ENCODE results near the gene GH2. TPM values are rescaled to one million over a fixed set of nuclear protein-coding genes. Genes with fewer than 3 reads are reported as not detected.
"Not testable (repeated sequence)": the region's sequence is repeated elsewhere in the genome, so short reads cannot be mapped to it uniquely, and the experiment has no call there.

Gene GH2
- total and polyA plus RNA-seq, 8 donors: 0.26 TPM; not detected in 7

DNA sequence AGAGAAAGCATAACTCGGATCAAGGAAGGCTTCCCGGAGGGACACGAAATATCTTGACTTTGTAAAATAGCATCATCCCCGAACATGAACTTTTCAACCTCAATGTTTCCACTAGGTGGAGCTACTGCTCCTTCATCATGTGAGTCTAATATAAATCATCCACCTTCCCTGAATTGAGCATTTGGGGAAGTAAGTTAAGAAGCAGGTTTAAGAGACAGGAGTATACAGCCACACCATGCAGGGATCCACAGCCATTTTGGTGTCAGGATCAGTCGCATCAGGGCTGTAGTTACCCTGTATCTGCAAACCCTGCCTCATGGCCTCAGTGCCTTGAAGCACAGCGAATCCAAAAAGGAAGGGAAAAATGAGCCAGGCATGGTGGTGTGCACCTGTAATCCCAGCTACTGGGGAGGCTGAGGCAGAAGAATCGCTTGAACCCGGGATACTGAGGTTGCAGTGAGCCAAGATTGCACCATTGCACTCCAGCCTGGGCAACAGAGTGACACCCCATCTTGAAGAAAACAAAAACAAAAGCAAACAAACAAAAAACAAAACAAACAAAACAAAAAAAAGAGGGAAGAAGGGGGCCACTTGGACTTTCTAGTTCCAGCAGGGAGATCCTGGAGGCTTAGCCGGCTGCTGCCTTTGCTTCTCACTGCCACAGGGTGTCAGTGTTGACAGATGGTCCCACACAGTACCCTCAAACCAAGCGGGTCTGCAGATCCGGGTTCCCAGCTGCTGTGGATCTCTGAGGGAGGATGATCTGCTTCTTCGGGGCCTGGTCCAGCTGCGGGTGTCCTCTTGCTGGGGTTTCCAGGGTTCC lies 7.5 kb upstream of the GH2 start:
- H3K4me1 ChIP-seq; H3K27me3 ChIP-seq; H3K27ac ChIP-seq; H3K4me3 ChIP-seq; H3K9me3 ChIP-seq; intact Hi-C loops (cut with DNase I); H3K36me3 ChIP-seq: not testable (repeated sequence)
- TF ChIP-seq, protein P1, sequence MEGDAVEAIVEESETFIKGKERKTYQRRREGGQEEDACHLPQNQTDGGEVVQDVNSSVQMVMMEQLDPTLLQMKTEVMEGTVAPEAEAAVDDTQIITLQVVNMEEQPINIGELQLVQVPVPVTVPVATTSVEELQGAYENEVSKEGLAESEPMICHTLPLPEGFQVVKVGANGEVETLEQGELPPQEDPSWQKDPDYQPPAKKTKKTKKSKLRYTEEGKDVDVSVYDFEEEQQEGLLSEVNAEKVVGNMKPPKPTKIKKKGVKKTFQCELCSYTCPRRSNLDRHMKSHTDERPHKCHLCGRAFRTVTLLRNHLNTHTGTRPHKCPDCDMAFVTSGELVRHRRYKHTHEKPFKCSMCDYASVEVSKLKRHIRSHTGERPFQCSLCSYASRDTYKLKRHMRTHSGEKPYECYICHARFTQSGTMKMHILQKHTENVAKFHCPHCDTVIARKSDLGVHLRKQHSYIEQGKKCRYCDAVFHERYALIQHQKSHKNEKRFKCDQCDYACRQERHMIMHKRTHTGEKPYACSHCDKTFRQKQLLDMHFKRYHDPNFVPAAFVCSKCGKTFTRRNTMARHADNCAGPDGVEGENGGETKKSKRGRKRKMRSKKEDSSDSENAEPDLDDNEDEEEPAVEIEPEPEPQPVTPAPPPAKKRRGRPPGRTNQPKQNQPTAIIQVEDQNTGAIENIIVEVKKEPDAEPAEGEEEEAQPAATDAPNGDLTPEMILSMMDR (IDR thresholded peaks at IDR 0.05): peak; percentile 22 to 30
- ATAC-seq: peak; percentile 84
- peak in 1 of 4 donors; percentile 42 for DNase-seq

DNA sequence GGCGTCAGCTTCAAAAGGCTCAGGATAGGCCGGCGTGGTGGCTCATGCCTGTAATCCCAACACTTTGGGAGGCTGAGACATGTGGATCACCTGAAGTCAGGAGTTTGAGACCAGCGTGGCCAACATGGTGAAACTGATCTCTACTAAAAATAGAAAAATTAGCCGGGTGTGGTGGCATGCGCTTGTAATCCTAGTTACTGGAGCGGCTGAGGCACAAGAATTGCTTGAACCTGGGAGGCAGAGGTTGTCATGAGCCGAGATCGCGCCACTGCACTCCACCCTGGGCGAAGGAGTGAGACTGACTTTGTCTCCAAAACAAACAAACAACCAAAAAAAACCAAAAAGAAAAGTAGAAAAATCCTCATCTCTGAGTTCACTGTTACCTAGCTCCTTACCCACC lies 3.4 kb upstream of the GH2 start:
- intact Hi-C loops (cut with DNase I); DNase-seq: not testable (repeated sequence)

DNA sequence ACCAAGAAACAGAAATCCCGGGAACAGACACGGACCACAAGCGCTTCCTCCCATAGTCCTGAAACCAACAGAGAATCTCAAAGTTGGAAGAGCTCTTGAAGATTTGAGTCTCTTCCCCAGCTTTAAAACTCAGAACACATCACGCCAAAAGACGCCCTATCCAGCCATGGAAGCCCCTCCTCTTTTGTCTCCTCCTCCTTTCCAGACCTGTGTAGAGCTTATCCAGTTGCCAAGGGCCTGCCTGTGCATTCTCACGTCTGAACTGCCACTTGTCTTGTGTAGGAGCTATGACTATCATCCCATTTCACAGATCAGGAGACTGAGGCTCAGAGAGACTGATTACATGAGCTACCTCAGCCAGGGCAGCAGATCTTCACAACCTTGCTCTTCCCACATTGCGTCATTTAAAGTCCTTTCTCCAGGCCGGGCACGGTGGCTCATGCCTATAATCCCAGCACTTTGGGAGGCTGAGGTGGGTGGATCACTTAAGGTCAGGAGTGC lies 932 bp upstream of the GH2 start:
- ATAC-seq; H3K4me3 ChIP-seq; intact Hi-C loops (cut with DNase I); H3K27ac ChIP-seq; H3K4me1 ChIP-seq; H3K9me3 ChIP-seq; H3K27me3 ChIP-seq; DNase-seq; H3K36me3 ChIP-seq: not testable (repeated sequence)

More for the DNA sequence above, 3.4 kb upstream of the GH2 start:
- not testable (repeated sequence) for H3K4me3 ChIP-seq, H3K27ac ChIP-seq, H3K36me3 ChIP-seq, H3K9me3 ChIP-seq, H3K4me1 ChIP-seq, ATAC-seq, H3K27me3 ChIP-seq

DNA sequence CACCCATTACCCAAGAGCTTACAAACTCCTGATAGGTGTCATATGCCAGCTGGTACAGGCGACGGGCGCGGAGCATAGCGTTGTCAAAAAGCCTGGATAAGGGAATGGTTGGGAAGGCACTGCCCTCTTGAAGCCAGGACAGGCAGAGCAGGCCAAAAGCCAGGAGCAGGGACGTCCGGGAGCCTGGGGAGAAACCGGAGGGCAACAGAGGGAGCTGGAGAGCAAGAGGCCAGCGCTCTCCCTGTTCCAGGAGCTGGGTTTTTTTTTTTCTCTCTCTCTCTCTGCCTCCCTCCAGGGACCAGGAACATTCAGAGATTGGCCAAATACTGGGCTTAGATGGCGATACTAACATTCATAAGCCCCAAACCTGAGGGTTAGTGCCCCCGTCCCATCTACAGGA lies 407 bp downstream of the GH2 start:
- ATAC-seq: not testable (repeated sequence)

DNA sequence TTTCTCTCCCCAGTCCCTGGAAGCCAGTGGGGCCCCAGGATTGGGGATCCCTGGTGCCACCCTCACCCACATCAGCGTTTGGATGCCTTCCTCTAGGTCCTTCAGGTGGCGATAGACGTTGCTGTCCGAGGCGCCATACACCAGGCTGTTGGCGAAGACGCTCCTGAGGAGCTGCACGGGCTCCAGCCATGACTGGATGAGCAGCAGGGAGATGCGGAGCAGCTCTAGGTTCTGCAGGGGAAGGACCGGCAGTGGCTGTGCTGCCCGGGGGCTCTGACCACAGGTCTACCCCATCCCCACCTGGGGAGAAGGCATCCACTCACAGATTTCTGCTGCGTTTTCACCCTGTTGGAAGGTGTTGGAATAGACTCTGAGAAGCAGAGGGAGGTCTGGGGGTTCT lies 1.0 kb downstream of the GH2 start:
- H3K27me3 ChIP-seq: no peaks in the 10 kb centered on the region
- no peaks in the 10 kb centered on the region for H3K36me3 ChIP-seq
- DNase-seq (no peak), ATAC-seq (no peak)
- H3K4me1 ChIP-seq: no peaks in the 10 kb centered on the region
- H3K9me3 ChIP-seq: no peaks in the 10 kb centered on the region
- H3K4me3 ChIP-seq: no peak overlapping the region
- intact Hi-C loops (cut with DNase I): no loop called here
- TF ChIP-seq, protein P1 (IDR thresholded peaks at IDR 0.05): no peak
- no peak overlapping the region for H3K27ac ChIP-seq

More for the DNA sequence above, 407 bp downstream of the GH2 start:
- H3K36me3 ChIP-seq; H3K4me1 ChIP-seq; H3K4me3 ChIP-seq; H3K27me3 ChIP-seq; H3K27ac ChIP-seq; DNase-seq; intact Hi-C loops (cut with DNase I); H3K9me3 ChIP-seq: not testable (repeated sequence)

DNA sequence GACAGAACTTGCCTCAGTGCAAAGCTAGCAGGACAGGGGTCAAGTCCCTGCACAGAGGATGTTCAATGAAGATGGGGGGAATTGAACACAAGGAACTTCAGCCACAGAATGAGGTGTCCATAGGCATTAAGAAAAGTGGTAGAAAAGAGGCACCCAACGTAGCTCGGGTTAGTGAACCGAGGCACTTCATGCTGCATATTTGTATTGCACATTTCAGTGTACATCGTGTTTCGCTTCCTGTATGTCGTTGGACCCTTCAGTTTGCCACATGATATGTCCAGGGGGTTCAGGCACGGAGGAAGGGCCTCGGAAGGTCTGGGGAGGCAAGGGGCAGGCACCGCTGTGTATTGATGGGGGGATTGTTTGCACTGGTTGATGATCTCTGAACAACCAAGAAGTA lies 3.3 kb downstream of the GH2 start:
- H3K4me3 ChIP-seq; H3K36me3 ChIP-seq; DNase-seq; ATAC-seq; H3K4me1 ChIP-seq; H3K27ac ChIP-seq; intact Hi-C loops (cut with DNase I); H3K27me3 ChIP-seq; H3K9me3 ChIP-seq: not testable (repeated sequence)

DNA sequence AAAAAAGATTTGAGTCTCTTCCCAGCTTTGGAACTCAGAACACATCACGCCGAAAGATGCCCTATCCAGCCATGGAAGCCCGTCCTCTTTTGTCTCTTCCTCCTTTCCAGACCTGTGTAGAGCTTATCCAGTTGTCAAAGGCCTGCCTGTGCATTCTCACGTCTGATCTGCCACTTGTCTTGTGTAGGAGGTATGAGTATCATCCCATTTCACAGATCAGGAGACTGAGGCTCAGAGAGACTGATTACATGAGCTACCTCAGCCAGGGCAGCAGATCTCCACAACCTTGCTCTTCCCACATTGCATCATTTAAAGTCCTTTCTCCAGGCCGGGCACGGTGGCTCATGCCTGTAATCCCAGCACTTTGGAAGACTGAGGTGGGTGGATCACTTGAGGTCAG lies 7.1 kb downstream of the GH2 start:
- H3K27ac ChIP-seq; ATAC-seq; H3K36me3 ChIP-seq; intact Hi-C loops (cut with DNase I); H3K4me3 ChIP-seq; DNase-seq; H3K4me1 ChIP-seq; H3K27me3 ChIP-seq; H3K9me3 ChIP-seq: not testable (repeated sequence)

DNA sequence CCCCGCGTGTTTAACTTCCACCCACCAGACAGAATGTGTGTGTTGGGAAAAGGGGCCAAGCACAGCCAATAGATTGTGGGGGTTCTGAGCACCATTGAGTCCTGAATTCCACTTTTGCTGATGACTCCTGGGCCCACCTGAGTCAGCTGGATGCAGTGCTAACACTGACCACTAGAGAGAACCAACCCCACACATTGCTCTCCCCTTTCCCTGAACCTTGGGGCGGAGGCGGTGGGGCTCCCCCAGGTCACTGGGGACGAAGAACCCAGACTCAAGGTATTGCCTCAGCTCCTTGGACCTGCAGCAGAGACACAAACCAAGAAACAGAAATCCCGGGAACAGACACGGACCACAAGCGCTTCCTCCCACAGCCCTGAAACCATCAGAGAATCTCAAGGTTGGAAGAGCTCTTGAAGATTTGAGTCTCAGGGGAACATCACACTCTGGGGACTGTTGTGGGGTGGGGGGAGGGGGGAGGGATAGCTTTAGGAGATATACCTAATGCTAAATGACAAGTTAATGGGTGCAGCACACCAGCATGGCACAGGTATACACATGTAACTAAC lies 7.6 kb downstream of the GH2 start:
- H3K4me3 ChIP-seq; H3K9me3 ChIP-seq; H3K27ac ChIP-seq; H3K4me1 ChIP-seq; DNase-seq; H3K36me3 ChIP-seq; ATAC-seq; H3K27me3 ChIP-seq; intact Hi-C loops (cut with DNase I): not testable (repeated sequence)

DNA sequence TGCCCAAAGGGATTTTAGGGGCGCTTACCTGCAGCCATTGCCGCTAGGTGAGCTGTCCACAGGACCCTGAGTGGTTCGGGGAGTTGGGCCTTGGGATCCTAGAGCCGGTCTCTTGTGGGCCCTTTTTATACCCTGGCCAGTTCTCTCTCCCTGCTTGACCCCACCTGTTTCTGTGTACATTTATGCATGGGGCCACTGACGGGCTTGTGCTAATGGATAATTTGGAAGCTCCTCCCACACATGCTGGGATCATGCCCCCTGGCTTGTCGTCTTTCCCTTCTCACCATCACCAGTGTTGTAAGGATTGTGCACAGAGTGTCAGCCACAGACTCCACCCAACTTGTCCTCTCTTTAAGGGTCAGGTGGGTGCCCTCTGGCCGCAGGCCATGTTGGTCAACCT lies 8.2 kb downstream of the GH2 start, which contains the start of gene CSH2:
Gene CSH2 (minus strand): TSS at position 101 of the 400 bp plus-strand sequence. CDS start 63 bp downstream, at position 38.
- intact Hi-C loops (cut with DNase I); H3K9me3 ChIP-seq; DNase-seq; ATAC-seq; H3K27me3 ChIP-seq; H3K36me3 ChIP-seq; H3K4me1 ChIP-seq; H3K4me3 ChIP-seq; H3K27ac ChIP-seq: not testable (repeated sequence)

DNA sequence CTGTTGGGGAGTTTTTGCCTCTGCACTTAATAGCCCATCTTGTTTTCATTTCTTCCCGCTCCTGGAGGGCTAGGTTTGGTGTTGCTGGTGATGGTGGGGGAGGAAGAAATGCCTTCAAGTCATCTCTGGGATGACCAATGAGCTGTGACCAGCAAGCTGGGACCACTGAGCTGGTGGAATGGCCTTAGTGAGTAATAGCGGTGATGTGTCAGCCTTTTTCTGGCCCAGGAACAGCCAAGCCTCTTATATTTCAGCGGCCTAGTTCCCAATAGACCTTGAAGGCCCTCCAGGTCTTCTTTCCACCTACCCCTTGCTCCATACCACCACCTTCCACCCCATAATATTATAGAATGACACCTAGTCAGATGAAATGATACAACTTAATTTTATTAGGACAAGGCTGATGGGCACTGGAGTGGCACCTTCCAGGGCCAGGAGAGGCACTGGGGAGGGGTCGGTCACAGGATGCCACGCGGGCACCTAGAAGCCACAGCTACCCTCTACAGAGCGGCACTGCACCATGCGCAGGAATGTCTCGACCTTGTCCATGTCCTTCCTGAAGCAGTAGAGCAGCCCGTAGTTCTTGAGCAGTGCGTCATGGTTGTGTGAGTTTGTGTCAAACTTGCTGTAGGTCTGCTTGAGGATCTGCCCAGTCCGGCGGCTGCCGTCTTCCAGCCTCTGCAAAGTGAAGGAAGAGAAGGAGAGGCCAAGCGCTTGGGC lies 9.9 kb downstream of the GH2 start:
- intact Hi-C loops (cut with DNase I); H3K4me1 ChIP-seq; DNase-seq; H3K36me3 ChIP-seq; H3K27me3 ChIP-seq; H3K9me3 ChIP-seq; ATAC-seq; H3K27ac ChIP-seq; H3K4me3 ChIP-seq: not testable (repeated sequence)

DNA sequence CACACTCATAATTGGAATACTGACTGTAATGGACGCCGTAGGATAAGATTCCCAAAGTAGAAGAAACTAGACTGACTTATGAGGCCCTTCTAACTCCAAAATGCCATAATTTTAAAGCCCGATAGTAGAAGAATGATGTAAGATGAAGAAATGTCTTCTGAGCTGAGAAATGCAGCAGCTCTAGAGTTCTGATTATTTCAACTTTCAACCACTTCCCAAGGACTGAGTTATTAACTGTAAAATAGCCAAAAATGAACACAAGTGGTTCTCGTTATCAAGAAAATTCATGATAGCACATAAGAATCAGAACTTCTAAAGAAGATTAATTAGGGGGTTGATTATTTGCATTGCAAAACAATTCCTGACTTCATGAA lies 11.5 kb downstream of the GH2 start:
- intact Hi-C loops (cut with DNase I); DNase-seq; H3K4me3 ChIP-seq; H3K36me3 ChIP-seq; H3K27ac ChIP-seq; H3K9me3 ChIP-seq; H3K27me3 ChIP-seq; ATAC-seq; H3K4me1 ChIP-seq: not testable (repeated sequence)

All from left lung (tissue), 10 donors.